ENCODE data around the gene DGKG. TPM values are rescaled to one million over a fixed set of nuclear protein-coding genes. Genes with fewer than 3 reads are reported as not detected.

The DGKG gene
- 4.0 TPM for total RNA-seq

GRCh38 chr3:186361762-186362536 lies at the start of gene DGKG:
Gene DGKG, minus strand, starts transcription at chr3:186362234. Its CDS starts 41,775 bp downstream, at chr3:186320459.

DNA sequence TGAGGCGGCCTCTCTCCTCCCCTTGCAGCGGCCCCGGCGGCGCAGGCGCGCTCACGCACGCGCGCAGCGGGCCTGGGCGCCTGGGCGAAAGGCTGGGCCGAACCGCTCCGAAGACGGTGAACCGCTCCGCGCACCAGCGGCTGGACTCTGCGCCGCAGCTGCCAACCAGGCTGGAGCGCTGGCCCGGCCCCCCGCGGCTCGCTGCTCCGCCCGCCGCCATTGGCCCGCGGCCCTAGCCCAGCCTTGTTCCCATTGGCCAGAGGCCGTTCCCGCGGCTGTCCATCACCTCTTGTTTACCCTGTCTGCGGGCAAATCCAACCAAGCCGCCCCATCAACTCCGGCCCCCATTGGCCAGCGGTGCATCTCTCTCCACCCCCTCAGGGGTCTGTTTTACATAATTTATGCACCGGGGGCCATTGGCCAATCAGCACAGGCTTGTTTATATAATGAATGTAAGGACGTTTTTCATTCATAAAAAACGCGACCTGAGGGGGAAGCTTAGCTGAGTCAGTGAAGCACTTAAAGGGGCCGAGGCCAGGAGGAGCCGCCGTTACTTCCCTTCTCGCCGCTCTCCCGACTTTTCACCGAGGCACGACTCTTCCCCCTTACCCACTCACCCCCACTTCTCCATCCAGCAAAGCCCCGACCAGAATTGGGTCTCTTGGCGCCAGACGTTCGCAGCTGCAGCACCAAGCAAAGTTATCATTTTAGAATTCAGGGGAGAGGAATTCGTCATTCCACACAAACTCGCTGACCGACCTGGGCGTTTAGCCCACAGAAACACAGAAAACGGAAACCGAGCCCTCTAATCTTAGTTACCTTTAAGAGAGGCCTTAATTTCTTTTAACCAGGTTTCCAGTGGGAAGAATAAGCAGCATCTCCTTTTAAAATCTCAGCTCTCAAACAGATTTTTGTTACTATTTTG lies 252.8 kb downstream of the DGKG start, which contains the start of gene ETV5:
Gene ETV5, minus strand, starts transcription at position 149 of the 925 bp plus-strand sequence. CDS start 3,221 bp downstream, outside the sequence.

Other genes with a start within 250 kb of the DGKG start
- 2,965 TPM for gene CRYGS, start 182.1 kb upstream of the DGKG start, total RNA-seq
- gene TBCCD1, start 205.1 kb upstream of the DGKG start, total RNA-seq: 30.2 TPM
- 39.0 TPM for gene DNAJB11, start 208.5 kb upstream of the DGKG start, total RNA-seq